NCI-H187 (cell line): ENCODE data around the gene TTC23.

Experiments used
- DNase-seq, 2 experiments: peaks; one replicate each; lab custom pipeline; 2025; lab: John Stamatoyannopoulos, UW

The TTC23 gene

GRCh38 chr15:99249270-99249841 is at the start of gene TTC23:
TTC23 (minus strand) TSS chr15:99249581; CDS start chr15:99228712, 20,869 bp downstream.
- DNase-seq, result no peak

GRCh38 chr15:99296386-99296785 is 47.0 kb upstream of the TTC23 start:
- no peak for DNase-seq

- no peak for DNase-seq
Measured at GRCh38 chr15:99295840-99296239, 46.5 kb upstream of the TTC23 start.

- DNase-seq, result no peak
Measured at GRCh38 chr15:99291643-99292042, 42.3 kb upstream of the TTC23 start.

GRCh38 chr15:99283717-99284116 is 34.3 kb upstream of the TTC23 start:
- DNase-seq, result no peak

DNA sequence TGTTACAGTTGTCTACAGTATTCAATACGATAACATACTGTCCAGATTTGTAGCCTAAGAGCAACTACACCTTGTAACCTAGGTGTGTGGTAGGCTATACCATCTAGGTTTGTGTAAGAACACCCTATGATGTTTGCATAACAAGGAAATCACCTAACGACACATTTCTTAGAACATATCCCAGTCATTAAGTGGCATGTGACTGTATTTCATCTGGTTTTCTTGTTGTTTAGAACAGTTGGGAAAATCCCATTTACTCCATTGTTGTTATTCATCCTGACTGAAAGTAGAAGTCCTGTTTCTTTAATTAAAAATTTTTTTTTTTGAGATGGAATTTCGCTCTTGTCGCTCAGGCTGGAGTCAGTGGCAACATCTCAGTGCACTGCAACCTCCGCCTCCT is 33.2 kb upstream of the TTC23 start:
- DNase-seq, result no peak

- no peak for DNase-seq
Measured at GRCh38 chr15:99282121-99282520, 32.7 kb upstream of the TTC23 start.

DNA sequence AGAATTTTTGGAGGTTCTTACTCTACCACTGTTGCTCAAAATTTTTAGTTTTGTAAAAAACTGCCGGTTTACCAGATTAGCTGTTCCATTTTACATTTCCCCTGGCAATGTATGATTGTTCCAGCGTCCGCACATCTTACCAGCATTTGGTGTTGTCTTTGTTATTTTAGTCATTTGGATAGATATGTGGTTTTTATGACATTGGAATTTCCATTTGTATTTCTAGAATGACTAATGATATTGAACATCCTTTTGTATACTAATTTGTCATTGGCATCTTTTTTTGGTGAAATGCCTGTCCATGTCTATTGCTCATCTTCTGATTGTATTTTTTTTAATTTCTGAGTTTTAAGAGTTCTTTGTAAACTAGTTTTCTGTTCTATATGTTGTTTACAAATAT is 30.4 kb upstream of the TTC23 start:
- DNase-seq, result no peak

GRCh38 chr15:99279290-99279689 is 29.9 kb upstream of the TTC23 start:
- DNase-seq, result no peak

DNA sequence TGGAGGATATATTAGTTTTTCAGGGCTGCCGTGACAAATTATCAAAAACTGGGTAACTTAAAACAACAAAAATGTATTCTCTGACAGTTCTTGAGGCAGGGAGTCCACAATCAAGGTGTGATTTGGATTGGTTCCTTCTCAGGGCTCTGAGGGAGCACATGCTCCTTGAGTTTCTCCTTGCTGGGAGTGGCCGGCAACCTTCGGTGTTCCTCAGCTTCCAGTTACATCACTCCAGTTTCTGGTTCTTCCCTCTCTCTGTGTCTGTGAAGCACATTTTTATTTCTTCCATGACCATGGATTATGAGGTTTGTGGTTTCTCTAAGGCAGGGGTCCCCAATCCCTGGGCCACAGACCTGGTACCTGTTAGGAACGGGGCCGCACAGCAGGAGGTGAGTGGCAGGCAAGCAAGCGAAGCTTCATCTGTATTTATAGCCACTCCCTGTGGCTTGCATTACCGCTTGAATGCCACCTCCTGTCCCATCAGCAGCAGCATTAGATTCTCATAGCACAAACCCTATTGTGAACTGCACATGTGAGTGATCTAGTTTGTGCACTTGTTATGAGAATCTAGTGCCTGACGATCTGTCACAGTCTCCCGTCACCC is 26.2 kb upstream of the TTC23 start:
- DNase-seq, result no peak

DNA sequence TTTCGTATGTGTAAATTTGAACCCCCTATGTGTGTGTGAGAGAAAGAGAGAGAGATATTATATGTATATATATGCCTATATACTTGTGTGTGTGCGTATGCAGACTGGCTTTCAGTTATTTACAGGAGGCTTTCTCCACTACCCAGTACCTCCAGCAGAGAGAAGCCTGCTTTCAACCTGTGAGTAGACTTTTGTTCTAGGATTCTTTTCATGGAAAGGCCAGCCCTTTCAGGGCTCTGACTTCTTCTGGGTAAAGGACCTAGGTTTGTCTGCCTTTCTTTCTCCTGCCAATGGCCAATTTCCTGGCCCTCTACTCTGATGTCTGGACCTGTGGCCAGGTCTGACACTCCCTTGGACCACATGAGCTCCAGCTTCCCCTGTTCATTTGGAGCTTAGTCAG is 25.7 kb upstream of the TTC23 start:
- DNase-seq, result no peak

DNA sequence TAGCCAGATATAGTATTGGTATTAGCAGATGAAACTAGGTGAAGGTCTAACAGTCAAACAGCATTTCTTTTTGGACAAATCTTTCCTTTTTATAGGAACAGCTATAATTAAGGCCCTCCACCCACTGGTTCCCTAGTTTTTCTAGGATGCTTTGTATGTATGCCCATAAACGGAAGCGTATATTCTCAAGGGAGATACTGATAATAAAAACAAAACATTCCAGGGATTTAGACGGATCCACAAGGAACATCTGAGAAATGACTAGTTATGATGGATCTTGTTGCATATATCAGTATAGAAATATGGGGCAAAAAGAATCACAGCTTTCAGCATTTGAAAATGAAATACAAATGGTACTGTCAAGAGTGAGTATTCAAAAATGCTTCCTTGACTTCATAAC is 24.4 kb upstream of the TTC23 start:
- DNase-seq, result no peak

- no peak for DNase-seq
Measured at GRCh38 chr15:99268431-99268830, 19.1 kb upstream of the TTC23 start.

DNA sequence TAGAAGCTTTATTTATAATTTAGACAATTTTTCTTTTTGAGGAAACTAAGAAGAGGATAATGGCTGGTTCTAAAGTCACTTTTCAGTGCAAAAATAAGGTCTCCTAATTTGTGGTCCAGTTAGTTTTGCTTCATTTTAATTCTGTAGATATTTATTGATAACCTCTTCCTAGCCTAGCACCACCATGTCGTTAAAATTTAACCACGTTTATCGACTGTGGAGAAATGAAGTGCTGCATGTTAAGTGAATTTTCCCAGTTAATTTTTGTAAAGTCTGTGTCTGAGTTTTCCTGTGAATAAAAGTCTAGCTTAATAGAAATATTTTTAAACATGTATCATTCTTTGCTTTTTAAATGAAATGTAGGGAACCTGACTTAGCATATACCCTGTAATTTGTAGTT is 18.6 kb upstream of the TTC23 start:
- DNase-seq, result no peak

GRCh38 chr15:99265541-99266070 is 16.2 kb upstream of the TTC23 start:
- no peak for DNase-seq

- no peak for DNase-seq
Measured at GRCh38 chr15:99264125-99264524, 14.7 kb upstream of the TTC23 start.

- DNase-seq, result no peak
Measured at GRCh38 chr15:99257107-99257750, 7.8 kb upstream of the TTC23 start.

GRCh38 chr15:99253381-99254090 is 4.2 kb upstream of the TTC23 start:
- DNase-seq, result no peak

- no peak for DNase-seq
Measured at GRCh38 chr15:99252326-99252725, 2.9 kb upstream of the TTC23 start.

GRCh38 chr15:99250857-99251841 is 1.8 kb upstream of the TTC23 start, which contains the start of gene LRRC28:
LRRC28 (plus strand) TSS chr15:99251481; CDS start chr15:99255958, 4,477 bp downstream.
- DNase-seq, result peak; percentile 98 to 99

DNA sequence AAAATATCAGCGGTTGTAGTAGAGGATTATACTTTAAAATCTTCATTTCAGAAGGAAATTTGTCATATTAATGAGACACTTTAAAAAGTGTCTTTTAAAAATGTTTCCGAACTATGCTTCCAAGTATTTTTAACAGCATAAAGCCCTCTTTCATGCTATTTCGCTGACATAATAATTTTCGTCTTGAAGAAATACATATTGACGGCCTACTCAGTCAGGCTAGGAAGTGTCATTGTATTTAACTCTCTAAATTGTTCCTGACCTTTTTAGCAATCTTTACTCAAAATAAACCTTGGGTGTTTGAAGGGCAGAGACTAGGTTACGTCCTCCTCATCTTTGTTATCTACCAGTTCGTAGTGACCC is 1.1 kb upstream of the TTC23 start:
- DNase-seq, result no peak

GRCh38 chr15:99250001-99250400 is 620 bp upstream of the TTC23 start:
- no peak for DNase-seq
